ENCODE measurements around the gene PTPRR. TPM values are rescaled to one million over a fixed set of nuclear protein-coding genes. Genes with fewer than 3 reads are reported as not detected.

PTPRR gene
- total RNA-seq, 2 donors from 2014 or later = 0.37 to 0.51 TPM

DNA sequence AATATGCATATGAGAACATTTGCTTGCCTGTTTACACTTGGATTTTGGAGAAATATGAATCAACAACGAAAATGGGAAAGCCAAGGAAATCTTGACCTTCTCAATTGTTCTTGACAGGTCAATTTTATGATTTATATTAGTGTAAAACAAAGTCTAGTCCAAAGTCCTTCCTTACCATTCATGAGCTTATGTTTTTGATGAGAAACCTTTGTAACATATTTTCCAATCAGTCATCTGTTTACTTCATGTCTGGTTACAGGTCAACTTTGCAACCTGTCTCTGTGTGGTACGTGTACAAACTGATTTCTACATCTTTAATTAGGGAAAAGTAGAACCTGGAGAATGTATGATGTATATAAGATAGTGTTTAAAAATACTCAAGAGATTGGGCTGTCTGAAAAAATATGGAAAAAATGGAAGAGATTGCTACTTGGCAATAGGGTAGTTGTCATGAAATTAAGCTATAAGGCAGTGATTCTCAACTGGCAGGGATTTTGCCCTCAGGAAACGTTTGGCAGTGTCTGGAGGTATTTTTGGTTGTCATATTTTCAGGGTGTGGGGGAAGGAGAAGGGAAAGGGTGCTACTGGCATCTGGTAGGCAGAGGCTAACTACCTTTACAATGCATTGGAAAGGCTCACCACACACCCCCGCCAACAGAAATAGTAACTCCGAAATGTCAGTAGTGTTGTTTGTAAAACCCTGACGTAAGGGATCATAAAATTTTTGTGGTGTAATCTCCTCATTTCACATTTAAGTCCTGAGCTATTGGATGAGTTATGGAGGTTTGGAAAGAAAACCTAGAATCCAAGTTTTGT, 172.9 kb downstream of the PTPRR start:
- TF ChIP-seq, protein P1, sequence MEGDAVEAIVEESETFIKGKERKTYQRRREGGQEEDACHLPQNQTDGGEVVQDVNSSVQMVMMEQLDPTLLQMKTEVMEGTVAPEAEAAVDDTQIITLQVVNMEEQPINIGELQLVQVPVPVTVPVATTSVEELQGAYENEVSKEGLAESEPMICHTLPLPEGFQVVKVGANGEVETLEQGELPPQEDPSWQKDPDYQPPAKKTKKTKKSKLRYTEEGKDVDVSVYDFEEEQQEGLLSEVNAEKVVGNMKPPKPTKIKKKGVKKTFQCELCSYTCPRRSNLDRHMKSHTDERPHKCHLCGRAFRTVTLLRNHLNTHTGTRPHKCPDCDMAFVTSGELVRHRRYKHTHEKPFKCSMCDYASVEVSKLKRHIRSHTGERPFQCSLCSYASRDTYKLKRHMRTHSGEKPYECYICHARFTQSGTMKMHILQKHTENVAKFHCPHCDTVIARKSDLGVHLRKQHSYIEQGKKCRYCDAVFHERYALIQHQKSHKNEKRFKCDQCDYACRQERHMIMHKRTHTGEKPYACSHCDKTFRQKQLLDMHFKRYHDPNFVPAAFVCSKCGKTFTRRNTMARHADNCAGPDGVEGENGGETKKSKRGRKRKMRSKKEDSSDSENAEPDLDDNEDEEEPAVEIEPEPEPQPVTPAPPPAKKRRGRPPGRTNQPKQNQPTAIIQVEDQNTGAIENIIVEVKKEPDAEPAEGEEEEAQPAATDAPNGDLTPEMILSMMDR (IDR thresholded peaks at IDR 0.05) = no peak
- no peaks in the 10 kb centered on the region for H3K36me3 ChIP-seq
- DNase-seq (ENCODE audit: low spot score) = no peak
- H3K27ac ChIP-seq = no peak overlapping the region
- no peaks in the 10 kb centered on the region for H3K4me1 ChIP-seq
- H3K4me3 ChIP-seq = no peak overlapping the region
- H3K9me3 ChIP-seq = no peaks in the 10 kb centered on the region
- H3K27me3 ChIP-seq = no peaks in the 10 kb centered on the region

DNA sequence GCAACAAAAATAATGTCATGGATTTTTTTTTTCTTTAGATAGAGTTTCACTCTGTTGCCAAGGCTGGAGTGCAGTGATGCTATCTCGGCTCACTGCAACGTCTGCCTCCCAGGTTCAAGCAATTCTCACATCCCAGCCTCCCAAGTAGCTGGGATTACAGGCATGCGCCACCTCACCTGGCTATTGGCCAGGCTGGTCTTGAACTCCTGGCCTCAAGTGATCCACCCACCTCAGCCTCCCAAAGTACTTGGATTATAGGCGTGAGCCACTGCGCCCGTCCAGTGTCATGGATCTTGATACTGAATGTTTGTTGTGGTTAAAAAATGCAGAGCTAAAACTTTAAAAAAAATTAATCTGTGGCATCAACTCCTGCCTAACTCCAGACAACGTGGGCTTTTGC, 175.5 kb downstream of the PTPRR start:
- no peaks in the 10 kb centered on the region for H3K4me1 ChIP-seq
- DNase-seq (ENCODE audit: low spot score) = no peak
- no peaks in the 10 kb centered on the region for H3K9me3 ChIP-seq
- TF ChIP-seq, protein P1 (IDR thresholded peaks at IDR 0.05) = no peak
- no peaks in the 10 kb centered on the region for H3K36me3 ChIP-seq
- no peaks in the 10 kb centered on the region for H3K27me3 ChIP-seq
- H3K27ac ChIP-seq = no peak overlapping the region
- H3K4me3 ChIP-seq = no peak overlapping the region

DNA sequence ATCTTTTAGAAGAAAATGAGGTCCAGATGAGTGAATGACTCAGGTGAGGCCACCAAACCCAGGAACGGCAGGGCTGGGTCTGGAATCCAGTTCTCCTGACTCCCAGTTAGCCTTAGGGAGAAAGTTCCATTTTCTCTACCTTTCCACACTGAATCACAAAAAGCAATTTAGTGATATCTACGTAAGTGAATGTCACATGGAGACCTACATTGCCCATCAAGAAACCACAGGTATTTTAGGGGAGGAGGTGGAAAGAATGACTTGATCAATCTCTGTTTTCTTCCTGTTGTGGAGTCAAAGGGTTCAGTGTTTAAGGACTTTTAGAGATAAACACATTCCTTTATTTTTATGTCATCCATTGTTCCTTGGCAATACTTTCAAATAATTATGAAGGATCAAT, 176.4 kb downstream of the PTPRR start:
- TF ChIP-seq, protein P1 (IDR thresholded peaks at IDR 0.05) = no peak
- Histone ChIP-seq H3K9me3 (no peaks in the 10 kb centered on the region), H3K4me1 (no peaks in the 10 kb centered on the region), H3K4me3 (no peak overlapping the region), H3K27me3 (no peaks in the 10 kb centered on the region), H3K36me3 (no peaks in the 10 kb centered on the region), H3K27ac (no peak overlapping the region)
- no peak for DNase-seq (ENCODE audit: low spot score)

DNA sequence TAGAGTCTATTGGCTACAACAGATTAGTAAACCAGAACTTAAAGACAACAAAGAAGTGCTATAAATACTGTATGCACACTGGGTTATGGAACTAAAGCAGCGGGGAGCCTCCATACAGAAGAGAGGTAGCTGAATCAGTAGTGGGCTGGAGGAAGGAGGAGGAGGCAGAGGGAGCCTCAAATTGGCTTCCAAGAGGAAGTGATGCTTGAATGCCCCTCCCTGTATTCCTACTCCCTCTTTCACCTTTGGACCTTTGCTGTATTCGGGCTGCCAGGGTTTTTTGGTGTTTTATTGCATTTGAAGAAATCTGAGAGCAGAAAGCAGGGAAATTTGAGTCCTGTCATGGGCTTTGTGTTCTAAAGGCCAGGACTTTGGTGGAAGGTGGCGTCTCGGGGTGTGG, 179.3 kb downstream of the PTPRR start:
- H3K4me1 ChIP-seq = no peaks in the 10 kb centered on the region
- TF ChIP-seq, protein P1 (IDR thresholded peaks at IDR 0.05) = no peak
- DNase-seq (ENCODE audit: low spot score) = no peak
- H3K9me3 ChIP-seq = no peaks in the 10 kb centered on the region
- H3K36me3 ChIP-seq = no peaks in the 10 kb centered on the region
- H3K4me3 ChIP-seq = no peak overlapping the region
- H3K27ac ChIP-seq = no peak overlapping the region
- H3K27me3 ChIP-seq = no peaks in the 10 kb centered on the region

GRCh38 chr12:70739756-70740155, 180.8 kb downstream of the PTPRR start:
- TF ChIP-seq, protein P1 (IDR thresholded peaks at IDR 0.05) = no peak
- H3K4me1 ChIP-seq = no peaks in the 10 kb centered on the region
- H3K9me3 ChIP-seq = no peaks in the 10 kb centered on the region
- no peak overlapping the region for H3K27ac ChIP-seq
- no peaks in the 10 kb centered on the region for H3K27me3 ChIP-seq
- no peaks in the 10 kb centered on the region for H3K36me3 ChIP-seq
- H3K4me3 ChIP-seq = no peak overlapping the region
- no peak for DNase-seq (ENCODE audit: low spot score)

Measured in right atrium auricular region (tissue), 2 donors.